ENCODE measurements around the gene NKD1. TPM values are rescaled to one million over a fixed set of nuclear protein-coding genes. Genes with fewer than 3 reads are reported as not detected.

Gene NKD1
- total RNA-seq, 4 donors from 2014 or later: 37.1 to 87.8 (median 54.1) TPM

- peak in 1 of 2 donors; percentile 12 for TF ChIP-seq POLR2AphosphoS5 (IDR thresholded peaks at IDR 0.05)
- TF ChIP-seq, protein P1, sequence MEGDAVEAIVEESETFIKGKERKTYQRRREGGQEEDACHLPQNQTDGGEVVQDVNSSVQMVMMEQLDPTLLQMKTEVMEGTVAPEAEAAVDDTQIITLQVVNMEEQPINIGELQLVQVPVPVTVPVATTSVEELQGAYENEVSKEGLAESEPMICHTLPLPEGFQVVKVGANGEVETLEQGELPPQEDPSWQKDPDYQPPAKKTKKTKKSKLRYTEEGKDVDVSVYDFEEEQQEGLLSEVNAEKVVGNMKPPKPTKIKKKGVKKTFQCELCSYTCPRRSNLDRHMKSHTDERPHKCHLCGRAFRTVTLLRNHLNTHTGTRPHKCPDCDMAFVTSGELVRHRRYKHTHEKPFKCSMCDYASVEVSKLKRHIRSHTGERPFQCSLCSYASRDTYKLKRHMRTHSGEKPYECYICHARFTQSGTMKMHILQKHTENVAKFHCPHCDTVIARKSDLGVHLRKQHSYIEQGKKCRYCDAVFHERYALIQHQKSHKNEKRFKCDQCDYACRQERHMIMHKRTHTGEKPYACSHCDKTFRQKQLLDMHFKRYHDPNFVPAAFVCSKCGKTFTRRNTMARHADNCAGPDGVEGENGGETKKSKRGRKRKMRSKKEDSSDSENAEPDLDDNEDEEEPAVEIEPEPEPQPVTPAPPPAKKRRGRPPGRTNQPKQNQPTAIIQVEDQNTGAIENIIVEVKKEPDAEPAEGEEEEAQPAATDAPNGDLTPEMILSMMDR (IDR thresholded peaks at IDR 0.05): no peak
- peaks cover 54 to 100% (median 98%) of the 10 kb centered on the region in 4 donors for H3K4me1 ChIP-seq
- H3K27me3 ChIP-seq: no peaks in the 10 kb centered on the region
- H3K27ac ChIP-seq (replicated peaks in 1 of 4): peak overlapping the region; percentile 85 to 92 (median 88)
- DNase-seq (ENCODE audit: extremely low spot score): no peak
- 56% methylated on average over 14 of the region's 14 CpGs for WGBS
- intact Hi-C loops (cut with DNase I): no loop called here
- no peaks in the 10 kb centered on the region for H3K9me3 ChIP-seq
- peak overlapping the region in 2 of 4 donors; percentile 24 for H3K4me3 ChIP-seq
- H3K36me3 ChIP-seq: no peaks in the 10 kb centered on the region
Observed at GRCh38 chr16:50602531-50603205, 54.5 kb downstream of the NKD1 start.

DNA sequence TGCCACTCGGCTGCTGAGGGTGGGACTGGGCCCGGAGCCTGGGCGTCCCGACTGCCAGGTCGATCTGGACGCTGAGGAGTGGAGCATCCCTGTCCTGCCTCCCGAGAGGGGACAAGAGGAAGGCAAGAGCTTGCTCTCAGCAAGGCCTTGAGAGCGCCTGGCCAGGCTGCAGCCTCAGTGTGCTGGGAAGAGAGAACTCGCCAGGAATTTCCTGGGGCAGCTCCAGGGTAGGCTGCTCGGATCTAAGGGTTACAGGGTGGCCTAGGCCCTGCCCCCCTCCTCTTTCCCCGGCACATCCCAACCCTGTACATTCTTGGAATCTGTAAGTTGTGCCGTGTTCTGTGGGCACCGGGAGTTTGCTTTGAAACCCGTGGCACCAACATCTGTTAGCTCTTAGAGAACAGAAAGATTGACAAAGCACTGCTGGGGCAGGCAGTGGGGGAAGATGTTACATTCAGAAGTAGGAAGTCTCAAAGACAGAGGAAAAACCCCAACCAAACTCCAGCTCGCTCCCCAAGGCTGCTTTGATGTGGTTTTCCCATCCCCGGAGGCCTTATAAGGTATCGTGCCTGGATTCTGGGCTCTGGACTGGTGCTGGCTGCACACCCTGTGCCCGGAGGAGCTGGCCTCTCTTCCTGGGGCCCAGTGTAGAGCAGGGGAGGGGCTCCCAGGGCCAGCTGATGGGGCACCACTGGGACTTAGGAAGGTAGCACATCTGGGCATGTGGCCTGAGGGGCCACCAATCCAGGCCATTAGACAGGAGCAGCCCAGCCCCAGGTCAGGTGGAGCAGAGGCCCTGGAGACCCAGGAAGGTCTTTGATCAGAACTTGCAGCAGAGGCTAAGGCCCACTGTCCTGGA, 55.2 kb downstream of the NKD1 start:
- Histone ChIP-seq H3K27me3 (no peaks in the 10 kb centered on the region), H3K27ac (replicated peaks in 1 of 4) (peak overlapping the region; percentile 85 to 92 (median 88)), H3K4me1 (peaks cover 50 to 100% (median 98%) of the 10 kb centered on the region in 4 donors), H3K36me3 (no peaks in the 10 kb centered on the region), H3K4me3 (peak overlapping the region in 2 of 4 donors; percentile 24), H3K9me3 (no peaks in the 10 kb centered on the region)
- WGBS: 23% methylated on average over 14 of the region's 18 CpGs
- TF ChIP-seq, protein P1 (IDR thresholded peaks at IDR 0.05): no peak
- TF ChIP-seq EP300 (IDR thresholded peaks at IDR 0.05) (peak; percentile 55), POLR2AphosphoS5 (IDR thresholded peaks at IDR 0.05) (peak; percentile 69 to 81), POLR2A (IDR thresholded peaks at IDR 0.05; ENCODE audit: low read depth) (no peak)
- intact Hi-C loops (cut with DNase I): no loop called here
- no peak for DNase-seq (ENCODE audit: extremely low spot score)

GRCh38 chr16:50604065-50604418, 55.8 kb downstream of the NKD1 start:
- H3K9me3 ChIP-seq: no peaks in the 10 kb centered on the region
- no peaks in the 10 kb centered on the region for H3K27me3 ChIP-seq
- no peak for DNase-seq (ENCODE audit: extremely low spot score)
- no peak overlapping the region for H3K4me3 ChIP-seq
- intact Hi-C loops (cut with DNase I): no loop called here
- peaks cover 44 to 100% (median 98%) of the 10 kb centered on the region in 4 donors for H3K4me1 ChIP-seq
- TF ChIP-seq, protein P1 (IDR thresholded peaks at IDR 0.05): no peak
- TF ChIP-seq EP300 (IDR thresholded peaks at IDR 0.05) (no peak), POLR2AphosphoS5 (IDR thresholded peaks at IDR 0.05) (no peak), POLR2A (IDR thresholded peaks at IDR 0.05; ENCODE audit: low read depth) (no peak)
- WGBS: 68% methylated on average over 2 of the region's 2 CpGs
- H3K27ac ChIP-seq (replicated peaks in 1 of 4): peak overlapping the region; percentile 85 to 92 (median 88)
- H3K36me3 ChIP-seq: no peaks in the 10 kb centered on the region

DNA sequence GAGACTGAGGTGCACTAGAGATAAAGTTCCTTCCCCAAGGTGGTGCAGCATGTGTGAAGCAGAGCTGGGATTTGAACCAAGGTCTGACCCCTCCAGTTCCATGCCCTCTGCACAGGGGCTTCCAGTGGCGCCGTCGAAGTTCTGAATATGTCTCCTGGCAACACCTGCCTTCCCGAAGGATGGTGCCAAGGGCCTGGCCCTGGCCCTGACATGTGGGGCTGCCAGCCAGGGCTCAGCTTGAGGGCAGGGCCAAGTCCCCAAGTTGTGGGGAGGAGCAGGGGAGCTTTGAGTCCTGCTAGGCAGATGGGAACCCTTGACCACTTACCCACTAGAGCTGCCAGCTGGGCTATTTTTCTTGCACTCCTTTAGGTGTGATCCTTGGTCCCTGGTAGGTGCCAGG, 56.4 kb downstream of the NKD1 start:
- TF ChIP-seq POLR2AphosphoS5 (IDR thresholded peaks at IDR 0.05) (no peak), EP300 (IDR thresholded peaks at IDR 0.05) (no peak), POLR2A (IDR thresholded peaks at IDR 0.05; ENCODE audit: low read depth) (no peak)
- TF ChIP-seq, protein P1 (IDR thresholded peaks at IDR 0.05): no peak
- Histone ChIP-seq H3K4me1 (peaks cover 43 to 100% (median 98%) of the 10 kb centered on the region in 4 donors), H3K27ac (replicated peaks in 1 of 4) (peak overlapping the region; percentile 85 to 92 (median 88)), H3K9me3 (no peaks in the 10 kb centered on the region), H3K4me3 (no peak overlapping the region), H3K36me3 (no peaks in the 10 kb centered on the region), H3K27me3 (no peaks in the 10 kb centered on the region)
- DNase-seq (ENCODE audit: extremely low spot score): no peak
- no CpG with 5 or more reads among the region's 4 CpGs for WGBS
- intact Hi-C loops (cut with DNase I): no loop called here
